Endodermal cell (in vitro differentiated cells): ENCODE results near the gene IL36RN. TPM values are rescaled to one million over a fixed set of nuclear protein-coding genes. Genes with fewer than 3 reads are reported as not detected.

Source experiments
- DNase-seq: peaks from one replicate; pipeline ENCODE4 v3.0.0-alpha.2; 2017
- H3K27ac ChIP-seq: 2 replicates; pipeline ENCODE4 v1.5.1; 2013; ENCODE audit warnings: mild to moderate bottlenecking, low read depth, low read length, moderate library complexity
- H3K27me3 ChIP-seq: 2 replicates; pipeline ENCODE4 v1.6.1; 2013; ENCODE audit warnings: mild to moderate bottlenecking, low read length, moderate library complexity; ENCODE audit not compliant: insufficient read depth, control insufficient read depth, poor library complexity, severe bottlenecking
- H3K36me3 ChIP-seq: 2 replicates; pipeline ENCODE4 v1.7.0; 2013; ENCODE audit warnings: mild to moderate bottlenecking, low read length, moderate library complexity; ENCODE audit not compliant: control insufficient read depth, insufficient read depth
- H3K4me1 ChIP-seq: one replicate; pipeline ENCODE4 v1.7.0; 2013; ENCODE audit warnings: low read length; ENCODE audit not compliant: control insufficient read depth, insufficient read depth
- H3K4me3 ChIP-seq: 2 replicates; pipeline ENCODE4 v1.5.1; 2013; ENCODE audit warnings: mild to moderate bottlenecking, low read length, moderate library complexity
- H3K9ac ChIP-seq: 2 replicates; pipeline ENCODE4 v1.6.1; 2013; ENCODE audit warnings: mild to moderate bottlenecking, low read length, moderate library complexity; ENCODE audit not compliant: poor library complexity, severe bottlenecking; ENCODE audit errors: extremely low read depth
- H3K9me3 ChIP-seq: 2 replicates; pipeline ENCODE4 v1.6.1; 2013; ENCODE audit warnings: mild to moderate bottlenecking, low read length, moderate library complexity; ENCODE audit not compliant: control insufficient read depth
- H3K27ac Mint-ChIP-seq: 2 replicates; pipeline ENCODE4 v1.8.0; 2020; ENCODE audit warnings: mixed read lengths
- H3K27me3 Mint-ChIP-seq: 2 replicates; pipeline ENCODE4 v1.8.0; 2021; ENCODE audit warnings: mild to moderate bottlenecking, mixed read lengths; ENCODE audit not compliant: insufficient read depth
- H3K36me3 Mint-ChIP-seq: 2 replicates; pipeline ENCODE4 v1.8.0; 2020; ENCODE audit warnings: low read depth, mixed read lengths
- H3K4me1 Mint-ChIP-seq: 2 replicates; pipeline ENCODE4 v1.8.0; 2020; ENCODE audit warnings: mixed read lengths
- H3K4me3 Mint-ChIP-seq: 2 replicates; pipeline ENCODE4 v1.8.0; 2020; ENCODE audit warnings: mild to moderate bottlenecking, moderate library complexity, mixed read lengths
- H3K9me3 Mint-ChIP-seq: 2 replicates; pipeline ENCODE4 v1.8.0; 2020; ENCODE audit warnings: mild to moderate bottlenecking, mixed read lengths
- WGBS, 2 experiments: methylation state at CpG; one replicate each; pipeline versions ENCODE4 v1.1.5 to v1.1.7; 2013; ENCODE audit warnings: missing lambda C conversion rate in 2 of 2, mixed read lengths in 1 of 2; ENCODE audit not compliant: insufficient coverage in 1 of 2, insufficient read length in 1 of 2; 5-methylcytosine and 5-hydroxymethylcytosine counted together
- total RNA-seq, 2 donors: library from RNA; stranded (reverse); fragmentation: NEBNext Ultra II Directional in 1 of 2; extraction: Animal tissue kit (Norgen Biotek cat#: 25700) in 1 of 2; gene quantifications; 2 replicates in 1 of 2; 3 replicates in 1 of 2; pipeline ENCODE4 v1.2.1, GENCODE V29; 2021
- TF ChIP-seq, protein P1 (sequence below): fragments of 200-600 bp; sonication (generic); conservative IDR thresholded peaks from 2 replicates; pipeline ENCODE4 v1.5.0; 2021; ENCODE audit warnings: antibody characterized with exemption, mild to moderate bottlenecking

The IL36RN gene
- total RNA-seq, 2 donors from 2014 or later = not detected

DNA sequence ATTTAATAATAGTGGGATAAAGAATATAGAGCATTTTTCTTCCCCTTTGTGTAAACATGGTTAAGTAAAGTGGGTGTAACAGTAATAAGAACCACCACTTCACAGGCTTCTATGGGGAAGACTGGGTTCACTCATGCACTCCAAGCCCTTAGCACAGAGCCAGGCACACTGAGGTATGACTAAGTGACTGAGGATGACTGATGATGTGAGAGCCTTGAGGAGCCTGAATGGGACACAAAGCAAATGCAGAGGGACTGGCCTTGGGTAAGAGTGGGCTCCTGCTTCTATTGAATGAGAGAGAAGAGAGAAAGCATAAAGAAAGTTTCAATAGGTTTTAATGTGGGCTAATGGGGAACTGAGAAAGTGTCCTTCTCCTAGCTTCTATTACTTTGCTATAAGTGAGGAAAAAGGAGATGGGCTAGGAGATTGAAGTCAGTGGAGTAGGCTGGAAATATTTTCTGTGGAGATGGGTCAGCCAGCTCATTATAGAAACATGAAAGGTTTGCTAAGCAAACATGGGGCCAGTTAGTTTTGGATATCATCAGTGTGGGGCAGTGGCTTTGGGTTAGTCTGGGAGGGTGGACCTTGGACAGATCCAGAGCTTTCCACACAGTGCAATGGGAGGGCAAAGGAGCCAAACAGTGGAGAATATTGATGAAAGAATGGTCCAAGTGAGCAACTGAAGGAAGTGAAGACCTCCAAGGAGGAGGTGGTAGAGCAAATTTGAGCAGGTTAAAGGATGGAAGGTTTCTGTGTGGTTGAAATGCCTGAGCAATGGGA is 29.4 kb downstream of the IL36RN start:
- no peaks in the 10 kb centered on the region for H3K4me1 Mint-ChIP-seq

DNA sequence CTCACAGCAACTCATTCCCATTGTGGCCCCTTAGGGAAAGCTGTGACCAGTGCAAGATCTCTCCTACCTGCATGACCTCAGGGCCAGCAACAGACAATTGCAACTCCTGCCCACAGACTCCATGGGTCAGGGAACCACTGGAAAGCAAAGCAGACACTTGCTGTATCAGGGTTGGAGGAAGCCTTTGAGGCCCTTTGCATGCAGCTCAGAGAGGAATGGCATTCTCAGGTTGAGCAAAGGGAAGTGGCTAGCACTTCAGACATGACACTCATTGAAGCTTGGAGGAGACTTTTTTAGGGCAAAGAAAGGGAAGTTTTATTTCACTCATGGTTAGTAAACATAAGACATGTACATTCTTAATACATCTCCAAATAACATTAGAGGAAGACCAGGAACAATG is 30.9 kb downstream of the IL36RN start:
- Mint-ChIP-seq H3K9me3 (peaks cover under 1% of the 10 kb centered on the region), H3K4me1 (no peaks in the 10 kb centered on the region), H3K36me3 (no peaks in the 10 kb centered on the region), H3K4me3 (no peak overlapping the region), H3K27me3 (peaks cover 20% of the 10 kb centered on the region), H3K27ac (no peak overlapping the region)
- no peak overlapping the region for H3K27ac ChIP-seq
- no peak overlapping the region for H3K4me3 ChIP-seq
- H3K4me1 ChIP-seq = no peaks in the 10 kb centered on the region
- DNase-seq = no peak
- no peaks in the 10 kb centered on the region for H3K36me3 ChIP-seq
- H3K9ac ChIP-seq = no peak overlapping the region
- peaks cover 8% of the 10 kb centered on the region for H3K9me3 ChIP-seq
- TF ChIP-seq, protein P1, sequence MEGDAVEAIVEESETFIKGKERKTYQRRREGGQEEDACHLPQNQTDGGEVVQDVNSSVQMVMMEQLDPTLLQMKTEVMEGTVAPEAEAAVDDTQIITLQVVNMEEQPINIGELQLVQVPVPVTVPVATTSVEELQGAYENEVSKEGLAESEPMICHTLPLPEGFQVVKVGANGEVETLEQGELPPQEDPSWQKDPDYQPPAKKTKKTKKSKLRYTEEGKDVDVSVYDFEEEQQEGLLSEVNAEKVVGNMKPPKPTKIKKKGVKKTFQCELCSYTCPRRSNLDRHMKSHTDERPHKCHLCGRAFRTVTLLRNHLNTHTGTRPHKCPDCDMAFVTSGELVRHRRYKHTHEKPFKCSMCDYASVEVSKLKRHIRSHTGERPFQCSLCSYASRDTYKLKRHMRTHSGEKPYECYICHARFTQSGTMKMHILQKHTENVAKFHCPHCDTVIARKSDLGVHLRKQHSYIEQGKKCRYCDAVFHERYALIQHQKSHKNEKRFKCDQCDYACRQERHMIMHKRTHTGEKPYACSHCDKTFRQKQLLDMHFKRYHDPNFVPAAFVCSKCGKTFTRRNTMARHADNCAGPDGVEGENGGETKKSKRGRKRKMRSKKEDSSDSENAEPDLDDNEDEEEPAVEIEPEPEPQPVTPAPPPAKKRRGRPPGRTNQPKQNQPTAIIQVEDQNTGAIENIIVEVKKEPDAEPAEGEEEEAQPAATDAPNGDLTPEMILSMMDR = no peak
- peaks cover 87% of the 10 kb centered on the region for H3K27me3 ChIP-seq

More for the DNA sequence above, 29.4 kb downstream of the IL36RN start:
- H3K27ac ChIP-seq = no peak overlapping the region
- Mint-ChIP-seq H3K27ac (no peak overlapping the region), H3K4me3 (no peak overlapping the region), H3K36me3 (no peaks in the 10 kb centered on the region), H3K9me3 (no peaks in the 10 kb centered on the region), H3K27me3 (peaks cover 20% of the 10 kb centered on the region)
- H3K9ac ChIP-seq = no peak overlapping the region
- no peak for DNase-seq
- H3K4me1 ChIP-seq = no peaks in the 10 kb centered on the region
- H3K27me3 ChIP-seq = peaks cover 89% of the 10 kb centered on the region
- H3K9me3 ChIP-seq = no peaks in the 10 kb centered on the region
- TF ChIP-seq, protein P1 = no peak
- no peak overlapping the region for H3K4me3 ChIP-seq
- H3K36me3 ChIP-seq = no peaks in the 10 kb centered on the region

DNA sequence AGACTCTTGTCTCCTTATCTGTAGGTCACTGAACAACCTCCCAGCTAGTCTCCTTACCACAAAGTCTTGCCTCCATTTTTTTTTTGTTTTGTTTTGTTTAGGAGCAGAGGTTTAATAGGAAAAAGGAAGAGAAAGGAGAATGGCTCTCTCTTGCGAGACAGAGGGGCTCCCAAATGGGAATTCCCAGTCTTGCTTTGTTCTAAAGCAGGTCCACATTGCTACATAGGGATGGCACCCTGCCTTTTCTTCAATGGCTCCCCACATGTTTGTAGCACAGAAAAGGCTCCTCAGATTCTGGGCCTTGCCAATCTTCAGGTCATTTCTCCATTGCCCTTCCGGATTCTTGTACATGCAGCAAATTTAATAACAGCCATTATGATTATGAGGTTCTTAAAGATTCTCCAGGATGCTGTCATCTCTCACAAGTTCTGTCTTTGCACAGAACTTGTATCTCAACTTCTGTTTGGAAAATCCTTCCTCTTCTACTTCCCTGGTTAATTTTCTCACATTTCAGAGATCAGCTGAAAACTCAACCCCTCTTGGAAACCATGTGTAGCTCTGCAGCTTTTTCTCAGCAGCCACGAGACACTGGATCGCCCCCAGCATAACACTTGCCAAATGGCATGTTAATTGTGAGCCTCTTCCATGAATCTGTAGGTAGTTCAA is 32.4 kb downstream of the IL36RN start:
- Histone ChIP-seq H3K36me3 (no peaks in the 10 kb centered on the region), H3K9ac (no peak overlapping the region), H3K4me1 (no peaks in the 10 kb centered on the region), H3K27me3 (peaks cover 77% of the 10 kb centered on the region), H3K4me3 (no peak overlapping the region), H3K27ac (no peak overlapping the region), H3K9me3 (peaks cover 13% of the 10 kb centered on the region)
- Mint-ChIP-seq H3K36me3 (no peaks in the 10 kb centered on the region), H3K4me1 (no peaks in the 10 kb centered on the region), H3K4me3 (no peak overlapping the region), H3K9me3 (peaks cover 10% of the 10 kb centered on the region), H3K27me3 (peaks cover 18% of the 10 kb centered on the region), H3K27ac (no peak overlapping the region)
- 83 to 95% methylated on average over 4 of the region's 4 CpGs for WGBS, 2 experiments
- TF ChIP-seq, protein P1 = no peak
- DNase-seq = no peak
